Measurements from ENCODE around the gene LSM11.

DNA sequence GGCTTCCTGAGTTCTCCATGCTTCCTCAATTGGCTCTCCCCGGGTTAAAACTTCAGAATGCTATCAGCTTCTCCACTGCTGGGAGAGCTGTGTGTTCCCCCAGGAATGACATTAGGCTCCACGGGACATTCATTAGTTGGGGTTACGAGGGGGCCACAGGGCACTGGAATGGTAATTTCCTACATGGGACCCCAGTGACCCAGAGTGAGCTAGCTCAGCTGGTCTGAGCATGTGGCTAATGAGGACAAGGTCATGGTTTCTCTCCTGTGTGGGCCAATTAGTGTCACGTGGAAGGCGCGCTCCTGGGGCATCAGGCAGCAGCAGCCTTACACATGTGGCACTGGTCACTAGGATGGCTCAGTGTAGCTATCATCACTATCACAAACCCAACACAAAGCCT lies 21.0 kb downstream of the LSM11 start:
- TF ChIP-seq, protein P1, sequence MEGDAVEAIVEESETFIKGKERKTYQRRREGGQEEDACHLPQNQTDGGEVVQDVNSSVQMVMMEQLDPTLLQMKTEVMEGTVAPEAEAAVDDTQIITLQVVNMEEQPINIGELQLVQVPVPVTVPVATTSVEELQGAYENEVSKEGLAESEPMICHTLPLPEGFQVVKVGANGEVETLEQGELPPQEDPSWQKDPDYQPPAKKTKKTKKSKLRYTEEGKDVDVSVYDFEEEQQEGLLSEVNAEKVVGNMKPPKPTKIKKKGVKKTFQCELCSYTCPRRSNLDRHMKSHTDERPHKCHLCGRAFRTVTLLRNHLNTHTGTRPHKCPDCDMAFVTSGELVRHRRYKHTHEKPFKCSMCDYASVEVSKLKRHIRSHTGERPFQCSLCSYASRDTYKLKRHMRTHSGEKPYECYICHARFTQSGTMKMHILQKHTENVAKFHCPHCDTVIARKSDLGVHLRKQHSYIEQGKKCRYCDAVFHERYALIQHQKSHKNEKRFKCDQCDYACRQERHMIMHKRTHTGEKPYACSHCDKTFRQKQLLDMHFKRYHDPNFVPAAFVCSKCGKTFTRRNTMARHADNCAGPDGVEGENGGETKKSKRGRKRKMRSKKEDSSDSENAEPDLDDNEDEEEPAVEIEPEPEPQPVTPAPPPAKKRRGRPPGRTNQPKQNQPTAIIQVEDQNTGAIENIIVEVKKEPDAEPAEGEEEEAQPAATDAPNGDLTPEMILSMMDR (IDR thresholded peaks at IDR 0.05; ENCODE audit: insufficient read depth, low read length, poor library complexity, severe bottlenecking), result no peak
- no peak for TF ChIP-seq EZH2phosphoT487 (conservative IDR thresholded peaks at IDR 0.05; ENCODE audit: low read length)

Measured in SU-DHL-6 (cell line).